Retinal pigment epithelial cell (primary cell): ENCODE measurements around the gene ATP9A.
"Not testable (repeated sequence)": the region's sequence is repeated elsewhere in the genome, so short reads cannot be mapped to it uniquely, and the experiment has no call there.

ENCODE experiments used
- DNase-seq: peaks from one replicate; pipeline ENCODE4 v3.0.0-alpha.2; 2010; ENCODE audit warnings: low read depth
- H3K4me3 ChIP-seq: 2 replicates; pipeline ENCODE4 v1.5.1; 2011; ENCODE audit warnings: mild to moderate bottlenecking, low read length, control low read depth, moderate library complexity
- CTCF ChIP-seq: conservative IDR thresholded peaks from 2 replicates; pipeline ENCODE4 v1.5.1; 2011; ENCODE audit warnings: low read depth, low read length, control low read depth, inconsistent platforms

Gene ATP9A

DNA sequence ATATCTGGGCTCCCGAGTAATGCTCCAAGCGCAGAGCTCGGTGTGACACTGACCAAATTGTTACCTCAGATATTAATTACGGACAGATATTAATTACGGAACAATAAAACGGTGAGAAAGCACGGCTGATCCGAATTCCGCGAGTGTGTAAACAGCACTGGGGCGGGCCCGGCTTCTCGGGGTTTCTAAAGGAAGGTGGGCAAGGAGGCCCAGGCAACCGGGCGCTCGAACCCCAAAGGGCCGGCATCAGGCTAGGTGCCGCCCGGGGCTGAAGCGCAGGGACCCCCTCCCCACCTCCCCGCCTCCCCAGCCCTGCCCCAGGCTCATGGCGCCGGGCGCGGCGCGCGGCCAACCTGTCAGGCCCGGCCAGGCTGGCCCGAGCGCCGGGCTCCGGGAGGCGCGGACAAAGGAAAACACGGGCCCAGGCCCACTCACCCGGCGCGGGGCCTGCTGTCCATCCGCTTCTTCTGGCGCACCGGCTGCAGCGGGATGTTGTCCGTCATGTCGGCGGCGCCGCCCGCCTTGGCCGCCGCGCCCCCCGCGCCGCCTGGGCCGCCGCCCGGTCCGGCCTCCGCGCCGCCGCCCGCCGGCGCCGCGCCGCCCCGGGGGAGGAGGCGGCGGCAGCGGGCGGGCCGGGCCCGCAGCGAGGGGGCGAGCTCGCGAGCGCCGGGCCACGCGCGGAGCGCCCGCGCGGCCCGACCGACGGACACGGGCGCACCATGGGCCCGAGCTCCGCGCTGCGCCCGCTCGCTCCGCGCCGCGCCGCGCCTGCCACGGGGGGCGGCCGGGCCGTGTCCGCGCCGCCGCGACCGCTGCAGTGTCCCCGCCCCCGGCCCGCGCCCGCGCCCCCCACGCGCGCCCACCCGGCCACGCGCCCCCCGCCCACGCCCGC lies at the start of gene ATP9A:
ATP9A (minus strand) TSS at position 524 of the 892 bp plus-strand sequence; CDS start at position 503, 21 bp downstream.
- no peak for DNase-seq
- no peak for TF ChIP-seq CTCF
- peak within 1 kb of the TSS; percentile 80 for H3K4me3 ChIP-seq

GRCh38 chr20:51816856-51817255 lies 48.7 kb upstream of the ATP9A start:
- H3K4me3 ChIP-seq, DNase-seq: not testable (repeated sequence)

DNA sequence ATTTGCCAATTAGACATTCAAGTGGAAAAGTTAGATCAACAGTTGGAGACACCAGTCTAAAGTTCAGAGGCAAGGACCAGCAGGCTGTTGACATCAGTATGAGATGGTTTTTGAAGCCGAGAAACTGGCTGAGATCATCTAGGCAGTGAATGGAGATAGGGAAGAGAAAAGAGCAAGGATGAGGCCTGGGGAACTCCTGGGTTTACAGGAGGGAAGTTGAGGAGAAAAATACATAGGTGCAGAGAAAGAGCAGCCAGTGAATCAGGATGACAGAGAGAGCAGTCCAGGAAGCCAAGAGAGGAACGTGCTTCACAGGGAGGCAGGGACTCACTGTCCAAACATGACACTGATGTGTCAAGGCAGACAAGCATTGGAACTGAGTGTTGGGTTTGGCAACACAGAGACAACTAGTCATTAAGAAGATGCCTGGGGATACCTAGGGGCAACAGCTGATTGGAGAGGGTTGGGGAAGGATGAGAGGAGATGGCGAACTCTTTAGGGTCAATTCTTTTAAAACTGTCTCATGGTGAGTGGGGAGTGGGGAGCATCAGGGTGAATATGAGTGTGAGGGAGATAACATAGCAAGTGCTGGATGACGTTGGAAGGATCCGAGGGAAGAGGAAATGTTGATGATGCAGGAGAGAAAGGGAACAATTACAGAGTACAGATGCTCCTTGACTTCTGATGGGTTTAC lies 47.3 kb upstream of the ATP9A start:
- no peak for TF ChIP-seq CTCF
- DNase-seq: no peak
- no peak overlapping the region for H3K4me3 ChIP-seq

DNA sequence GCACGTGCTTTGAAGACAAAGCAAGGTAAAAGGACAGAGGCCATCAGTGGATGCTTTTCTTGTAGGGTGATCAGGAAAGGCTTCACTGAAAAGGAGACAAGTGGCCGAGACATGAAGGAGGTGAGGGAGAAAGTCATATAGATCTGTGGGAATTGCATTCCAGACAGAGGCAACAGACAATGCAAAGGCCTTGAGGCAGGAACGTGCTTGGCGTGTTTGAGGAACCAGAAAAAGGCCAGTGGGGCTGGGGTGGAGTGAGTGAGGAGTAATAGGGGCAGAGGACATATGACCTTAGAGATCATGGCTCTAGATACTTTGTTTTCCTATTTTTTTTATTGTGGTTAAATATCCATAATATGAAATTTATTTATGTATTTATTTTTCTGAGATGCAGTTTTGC lies 44.7 kb upstream of the ATP9A start:
- no peak for DNase-seq
- no peak for TF ChIP-seq CTCF
- no peak overlapping the region for H3K4me3 ChIP-seq

DNA sequence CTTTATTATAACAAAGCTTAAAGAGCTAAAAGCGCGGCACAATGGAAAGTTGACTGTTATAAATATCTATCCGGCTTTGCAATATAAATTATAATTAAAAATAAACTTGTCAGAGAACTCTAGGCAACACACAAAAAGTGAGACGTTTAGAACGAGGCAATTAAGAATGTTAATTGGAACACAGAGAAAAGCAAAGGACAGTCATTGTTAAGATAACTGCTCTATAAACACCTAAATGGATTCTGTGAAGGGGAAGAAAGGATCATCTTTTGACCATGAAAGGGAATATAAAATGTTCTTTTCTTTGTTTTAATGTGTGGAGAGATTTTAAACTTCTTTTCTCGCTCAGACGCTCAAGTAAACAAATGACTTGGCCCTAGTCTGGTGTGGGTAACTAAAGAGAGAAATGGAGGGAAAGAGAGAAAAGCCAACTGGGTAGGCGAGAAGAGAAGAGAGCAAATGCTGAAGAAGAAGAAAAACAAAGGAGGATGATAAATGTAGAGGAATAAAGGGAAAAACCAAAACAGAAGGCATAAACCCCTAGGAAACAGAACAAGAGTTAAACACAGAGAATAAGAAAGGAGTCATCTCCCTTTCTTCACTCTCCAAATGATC lies 43.4 kb upstream of the ATP9A start:
- no peak overlapping the region for H3K4me3 ChIP-seq
- no peak for TF ChIP-seq CTCF
- no peak for DNase-seq

GRCh38 chr20:51811042-51811355 lies 42.8 kb upstream of the ATP9A start:
- no peak overlapping the region for H3K4me3 ChIP-seq
- no peak for DNase-seq
- no peak for TF ChIP-seq CTCF

DNA sequence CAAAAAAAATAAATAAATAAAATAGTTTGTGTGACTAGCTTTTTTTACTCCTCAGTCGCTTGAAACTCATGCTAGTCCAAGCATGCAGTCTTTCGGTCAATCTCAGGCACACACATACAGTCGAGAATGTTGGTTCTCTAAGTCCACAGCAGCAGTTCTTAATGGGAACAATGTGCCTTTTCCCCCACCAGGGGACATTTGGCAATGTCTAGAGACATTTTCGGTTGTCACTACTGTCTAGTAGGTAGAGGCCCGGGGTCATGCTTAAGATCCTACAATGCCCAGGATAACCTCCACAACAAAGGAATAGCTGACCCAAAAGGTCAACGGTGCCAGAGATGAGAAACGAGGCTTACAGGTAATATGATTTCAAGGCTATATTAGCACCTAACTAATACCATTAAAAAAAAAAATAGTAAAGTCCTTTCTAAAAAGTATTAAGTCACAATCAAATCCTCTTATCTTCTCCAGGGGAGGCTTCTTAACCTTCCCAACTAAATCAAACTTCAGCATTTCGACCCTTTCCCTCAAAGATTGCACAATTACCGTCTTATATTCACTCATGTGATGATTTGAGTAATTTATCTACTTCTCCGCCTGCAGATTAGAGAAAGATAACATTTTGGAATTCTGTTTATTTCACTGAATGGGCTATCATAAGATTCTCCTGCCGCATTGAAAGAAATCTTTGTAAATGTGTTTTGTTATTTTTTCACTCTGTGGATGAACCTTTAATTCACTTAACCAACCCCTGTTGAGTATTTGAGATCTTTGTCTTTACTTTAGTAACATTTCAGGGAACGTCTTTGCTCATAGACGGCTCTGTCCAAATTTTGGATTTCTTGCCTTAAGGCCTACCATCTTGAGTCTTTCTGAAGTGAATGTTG lies 42.2 kb upstream of the ATP9A start:
- no peak overlapping the region for H3K4me3 ChIP-seq
- TF ChIP-seq CTCF: no peak
- no peak for DNase-seq
